Sigmoid colon (tissue), 3 donors: ENCODE measurements around the gene C18orf32.

ENCODE experiments used
- POLR2A ChIP-seq, 2 donors: fragments of 450-650 bp; IDR thresholded peaks; one replicate each; pipeline ENCODE4 v1.6.1; 2016; ENCODE audit warnings: antibody characterized with exemption in 2 of 2, mild to moderate bottlenecking in 2 of 2, moderate library complexity in 2 of 2
- TF ChIP-seq, protein P1 (sequence below), 4 experiments: fragments of 450-650 bp in 3 of 4; fragments of 200-600 bp in 1 of 4; IDR thresholded peaks; one replicate each; pipeline ENCODE4 v1.5.1; 2016 to 2019; ENCODE audit warnings: antibody characterized with exemption in 4 of 4, mild to moderate bottlenecking in 3 of 4, moderate library complexity in 2 of 4

DNA sequence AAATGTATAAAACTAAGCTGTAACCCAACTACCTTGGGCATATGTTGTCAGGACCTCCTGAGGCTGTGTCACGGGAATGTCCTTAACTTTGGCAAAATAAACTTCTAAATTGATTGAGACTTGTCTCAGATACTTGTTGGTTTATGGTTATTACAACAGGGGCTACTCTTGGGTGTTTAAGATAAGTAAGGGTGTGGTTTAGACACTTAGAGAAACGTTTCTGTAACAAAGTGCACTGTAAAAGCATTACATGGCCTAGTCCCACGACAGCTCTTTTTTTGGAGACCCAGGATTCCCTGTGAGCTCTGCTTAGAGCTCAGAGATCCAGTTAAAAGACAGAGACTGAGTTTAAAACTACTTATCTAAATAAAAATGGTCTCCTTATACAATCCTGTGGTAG lies 42.6 kb upstream of the C18orf32 start:
- TF ChIP-seq, protein P1, sequence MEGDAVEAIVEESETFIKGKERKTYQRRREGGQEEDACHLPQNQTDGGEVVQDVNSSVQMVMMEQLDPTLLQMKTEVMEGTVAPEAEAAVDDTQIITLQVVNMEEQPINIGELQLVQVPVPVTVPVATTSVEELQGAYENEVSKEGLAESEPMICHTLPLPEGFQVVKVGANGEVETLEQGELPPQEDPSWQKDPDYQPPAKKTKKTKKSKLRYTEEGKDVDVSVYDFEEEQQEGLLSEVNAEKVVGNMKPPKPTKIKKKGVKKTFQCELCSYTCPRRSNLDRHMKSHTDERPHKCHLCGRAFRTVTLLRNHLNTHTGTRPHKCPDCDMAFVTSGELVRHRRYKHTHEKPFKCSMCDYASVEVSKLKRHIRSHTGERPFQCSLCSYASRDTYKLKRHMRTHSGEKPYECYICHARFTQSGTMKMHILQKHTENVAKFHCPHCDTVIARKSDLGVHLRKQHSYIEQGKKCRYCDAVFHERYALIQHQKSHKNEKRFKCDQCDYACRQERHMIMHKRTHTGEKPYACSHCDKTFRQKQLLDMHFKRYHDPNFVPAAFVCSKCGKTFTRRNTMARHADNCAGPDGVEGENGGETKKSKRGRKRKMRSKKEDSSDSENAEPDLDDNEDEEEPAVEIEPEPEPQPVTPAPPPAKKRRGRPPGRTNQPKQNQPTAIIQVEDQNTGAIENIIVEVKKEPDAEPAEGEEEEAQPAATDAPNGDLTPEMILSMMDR (IDR thresholded peaks at IDR 0.05) = no peak
- TF ChIP-seq POLR2A (IDR thresholded peaks at IDR 0.05) = no peak
